ENCODE data around the gene TTLL11.

TTLL11 gene

DNA sequence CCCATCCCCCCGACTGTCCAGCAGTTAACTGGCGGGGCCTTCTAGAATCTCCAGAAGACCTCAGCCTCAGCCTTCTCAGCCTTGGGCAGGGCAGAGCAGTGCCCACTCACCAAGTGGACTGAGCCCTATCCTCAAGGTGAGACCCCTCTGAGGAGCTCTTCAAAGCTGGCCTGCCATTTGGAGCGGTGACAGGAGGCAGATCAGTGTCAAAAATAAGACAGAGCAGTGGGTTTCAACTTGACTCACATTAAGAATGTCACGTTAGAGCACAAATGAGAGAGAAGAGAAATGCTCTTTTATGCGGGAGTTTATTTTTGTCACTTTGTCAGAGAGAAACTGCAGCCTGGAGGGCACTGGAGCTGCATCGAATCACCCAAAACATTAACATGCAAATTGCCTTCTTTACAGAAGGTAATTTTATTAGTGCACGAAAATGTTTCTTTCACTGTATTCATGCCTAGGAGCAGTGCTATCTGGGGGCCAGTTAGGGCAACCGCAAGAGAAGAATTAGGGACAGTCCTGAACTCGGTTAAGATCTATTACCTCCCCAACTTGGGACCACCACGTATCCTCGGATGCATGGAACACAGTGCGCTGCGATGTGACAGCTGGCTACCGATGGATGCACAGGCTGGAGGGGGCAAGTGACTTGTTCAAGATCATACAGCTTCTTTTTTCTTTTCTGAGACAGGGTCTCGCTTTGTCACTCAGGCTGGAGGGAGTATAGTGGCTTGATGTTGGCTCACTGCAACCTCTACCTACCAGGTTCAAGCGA lies 253.2 kb downstream of the TTLL11 start:
- CTCF ChIA-PET = no interaction called here
- peak; percentile 68 for DNase-seq (ENCODE audit: extremely low spot score)
- POLR2A ChIA-PET = no interaction called here
- TF ChIP-seq, protein P1, sequence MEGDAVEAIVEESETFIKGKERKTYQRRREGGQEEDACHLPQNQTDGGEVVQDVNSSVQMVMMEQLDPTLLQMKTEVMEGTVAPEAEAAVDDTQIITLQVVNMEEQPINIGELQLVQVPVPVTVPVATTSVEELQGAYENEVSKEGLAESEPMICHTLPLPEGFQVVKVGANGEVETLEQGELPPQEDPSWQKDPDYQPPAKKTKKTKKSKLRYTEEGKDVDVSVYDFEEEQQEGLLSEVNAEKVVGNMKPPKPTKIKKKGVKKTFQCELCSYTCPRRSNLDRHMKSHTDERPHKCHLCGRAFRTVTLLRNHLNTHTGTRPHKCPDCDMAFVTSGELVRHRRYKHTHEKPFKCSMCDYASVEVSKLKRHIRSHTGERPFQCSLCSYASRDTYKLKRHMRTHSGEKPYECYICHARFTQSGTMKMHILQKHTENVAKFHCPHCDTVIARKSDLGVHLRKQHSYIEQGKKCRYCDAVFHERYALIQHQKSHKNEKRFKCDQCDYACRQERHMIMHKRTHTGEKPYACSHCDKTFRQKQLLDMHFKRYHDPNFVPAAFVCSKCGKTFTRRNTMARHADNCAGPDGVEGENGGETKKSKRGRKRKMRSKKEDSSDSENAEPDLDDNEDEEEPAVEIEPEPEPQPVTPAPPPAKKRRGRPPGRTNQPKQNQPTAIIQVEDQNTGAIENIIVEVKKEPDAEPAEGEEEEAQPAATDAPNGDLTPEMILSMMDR (IDR thresholded peaks at IDR 0.05; ENCODE audit: control extremely low read depth, extremely low read depth, low read depth, missing control alignments) = no peak

DNA sequence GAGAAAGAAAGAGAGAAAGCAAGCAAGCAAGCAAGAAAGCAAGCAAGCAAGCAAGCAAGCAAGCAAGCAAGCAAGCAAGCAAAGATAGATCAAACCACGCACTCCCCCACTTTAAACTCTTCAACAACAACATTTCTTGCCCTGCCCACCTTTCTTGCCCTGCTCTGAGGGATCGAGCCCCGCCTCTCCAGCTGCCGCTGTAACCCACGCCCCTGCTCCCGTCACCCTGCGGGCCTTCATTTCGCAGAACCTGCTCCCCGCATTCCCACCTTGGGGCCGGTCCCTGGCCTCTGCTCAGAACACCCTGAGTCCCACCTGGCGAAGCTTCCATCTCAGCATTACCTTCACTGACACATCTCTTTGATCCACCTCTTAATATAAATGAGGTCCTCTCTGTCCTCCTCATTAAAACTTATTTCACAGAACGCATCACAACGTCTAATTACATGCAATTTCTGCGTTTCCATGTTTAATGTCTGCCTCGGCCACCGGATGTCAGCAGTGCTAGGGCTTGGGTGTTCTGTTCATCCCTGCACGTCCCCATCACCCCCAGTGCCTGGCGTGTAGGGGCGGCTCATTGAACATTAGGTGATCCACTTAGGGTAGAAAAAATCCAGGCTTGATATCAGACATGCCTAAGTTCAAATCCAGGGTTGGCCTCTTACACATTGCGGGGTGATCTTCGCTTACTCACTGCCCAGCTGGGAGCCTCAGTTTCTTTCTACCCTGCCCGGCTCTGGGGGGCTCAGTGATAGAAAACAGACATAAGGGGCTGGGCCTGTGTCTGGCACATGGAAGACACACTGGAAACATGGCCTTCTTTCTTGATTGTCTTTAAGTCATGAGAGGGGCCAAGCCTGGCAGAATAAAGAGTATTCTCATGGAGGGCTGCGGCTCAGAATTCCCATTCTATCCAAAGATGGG lies 254.1 kb downstream of the TTLL11 start:
- ChIA-PET CTCF (no interaction called here), POLR2A (no interaction called here)
- TF ChIP-seq, protein P1 (IDR thresholded peaks at IDR 0.05; ENCODE audit: control extremely low read depth, extremely low read depth, low read depth, missing control alignments) = no peak
- DNase-seq (ENCODE audit: extremely low spot score) = no peak

DNA sequence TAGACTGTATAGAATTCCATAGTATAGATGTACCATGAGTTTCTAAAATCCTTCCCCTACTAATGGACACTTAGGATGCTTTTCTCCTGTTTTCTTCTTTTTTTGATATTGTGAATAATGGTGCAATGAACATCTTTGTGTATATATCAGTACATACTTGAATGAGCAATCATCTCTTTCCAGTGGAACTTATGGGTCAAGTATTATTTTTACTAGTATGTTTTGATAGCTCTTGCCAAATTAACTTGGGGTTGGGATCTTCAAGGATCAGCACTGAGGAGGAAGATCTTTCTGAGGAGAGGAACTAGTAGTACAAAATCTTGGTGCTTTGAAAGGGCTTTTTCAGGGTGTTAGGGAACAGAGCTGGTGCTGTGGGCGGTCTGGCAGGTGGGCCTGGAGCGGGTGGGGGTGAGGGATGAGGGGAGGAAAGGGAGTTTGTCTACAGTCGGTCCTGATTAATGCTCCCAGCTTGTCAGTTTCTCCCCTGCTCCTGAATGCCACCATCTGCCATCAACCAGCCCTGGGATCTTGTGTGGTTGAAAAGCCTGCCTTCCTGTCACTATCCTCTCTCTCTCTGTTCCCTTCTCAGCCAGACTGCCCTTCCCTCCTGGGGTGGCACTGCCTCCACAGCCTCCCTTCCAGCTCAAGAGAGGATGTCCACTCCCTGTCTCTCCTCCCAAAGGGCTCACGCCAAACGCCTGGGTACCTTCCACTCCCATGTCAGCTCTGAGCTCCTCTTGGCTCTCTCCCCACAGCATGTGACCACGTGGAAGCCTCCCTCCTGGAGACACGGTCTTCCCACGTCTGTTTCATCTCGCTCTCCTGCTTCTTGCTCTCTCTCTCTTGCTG lies 255.8 kb downstream of the TTLL11 start:
- DNase-seq (ENCODE audit: extremely low spot score) = no peak
- ChIA-PET POLR2A (no interaction called here), CTCF (no interaction called here)
- TF ChIP-seq, protein P1 (IDR thresholded peaks at IDR 0.05; ENCODE audit: control extremely low read depth, extremely low read depth, low read depth, missing control alignments) = no peak

DNA sequence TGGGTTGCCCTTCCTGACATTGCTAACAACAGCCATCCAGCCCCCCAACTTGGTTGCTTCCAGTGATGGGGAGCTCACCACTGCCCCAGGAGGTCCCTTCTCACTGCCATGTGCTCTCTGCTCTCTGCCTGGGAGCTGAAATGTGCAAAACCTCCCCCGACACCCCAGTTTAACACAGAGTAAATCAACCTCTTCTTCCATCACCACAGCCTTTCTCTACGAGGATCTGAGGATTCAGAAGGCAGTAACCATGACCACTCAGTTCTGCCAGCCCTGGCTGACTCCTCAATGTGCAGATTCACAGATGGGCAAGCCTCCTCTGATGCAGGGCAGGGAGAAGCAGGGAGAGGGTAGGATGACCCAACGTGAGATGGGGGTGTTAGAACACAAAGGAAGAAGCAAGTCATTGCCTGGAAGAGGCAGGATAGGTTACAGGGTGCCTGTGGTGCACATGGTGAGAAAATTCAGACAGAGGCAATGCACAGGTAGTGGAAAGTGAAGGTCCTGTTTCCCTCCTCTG lies 256.7 kb downstream of the TTLL11 start:
- POLR2A ChIA-PET = no interaction called here
- no peak for DNase-seq (ENCODE audit: extremely low spot score)
- CTCF ChIA-PET = no interaction called here
- TF ChIP-seq, protein P1 (IDR thresholded peaks at IDR 0.05; ENCODE audit: control extremely low read depth, extremely low read depth, low read depth, missing control alignments) = no peak

DNA sequence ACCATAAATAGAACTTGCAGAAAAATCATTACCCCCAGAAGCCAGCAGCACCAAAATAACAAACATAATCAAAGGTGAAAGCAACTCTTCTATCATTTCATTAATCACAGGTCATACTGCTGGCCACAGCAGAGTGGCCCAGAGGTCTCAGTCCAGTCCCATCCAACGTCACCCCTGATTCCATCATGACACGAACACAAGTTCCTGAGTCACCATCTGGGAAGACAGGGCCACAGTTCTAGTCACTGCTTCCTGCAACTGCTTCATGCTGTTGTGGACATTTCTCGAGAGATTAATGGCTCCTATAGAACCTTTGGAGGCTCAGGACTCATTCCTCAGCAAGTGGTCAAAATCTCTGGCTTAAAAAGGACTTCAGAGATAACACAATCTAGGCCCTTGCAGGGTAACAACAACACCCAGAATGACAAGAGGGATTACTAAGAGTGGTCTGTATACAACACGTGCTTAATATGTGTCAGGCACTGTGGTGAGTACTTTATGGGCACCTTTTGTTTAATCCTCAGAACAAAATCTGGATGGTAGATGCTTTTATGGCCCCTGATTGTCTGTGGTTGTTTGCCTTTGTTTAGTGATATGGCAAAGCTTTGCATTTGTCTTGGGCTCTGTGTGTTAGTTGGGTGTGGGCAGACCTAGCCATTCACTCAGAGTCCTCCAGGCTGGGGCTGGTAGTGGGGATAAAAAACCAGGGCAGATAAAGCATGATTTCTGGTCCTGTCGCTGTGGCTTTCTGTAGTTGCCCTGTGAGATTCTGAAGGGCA lies 257.3 kb downstream of the TTLL11 start:
- ChIA-PET POLR2A (no interaction called here), CTCF (no interaction called here)
- DNase-seq (ENCODE audit: extremely low spot score) = no peak
- TF ChIP-seq, protein P1 (IDR thresholded peaks at IDR 0.05; ENCODE audit: control extremely low read depth, extremely low read depth, low read depth, missing control alignments) = no peak

Measured in GM10248 (cell line).